Body of pancreas (tissue), 4 donors: Measurements from ENCODE around the gene RGS5. TPM values are rescaled to one million over a fixed set of nuclear protein-coding genes. Genes with fewer than 3 reads are reported as not detected.

ENCODE experiments used
- ATAC-seq: fragments of 150-250 bp; one replicate; pipeline ENCODE4 v1.9.1; 2016
- DNase-seq, 4 donors: peaks; one replicate each; pipeline ENCODE4 v3.0.0-alpha.2; 2019
- H3K27ac ChIP-seq, 4 donors: fragments of 200-600 bp; sonication (generic); 1 replicate in 3 of 4; 2 replicates in 1 of 4; pipeline versions ENCODE4 v1.5.1 to v1.6.1; 2016 to 2019; ENCODE audit warnings: mild to moderate bottlenecking in 1 of 4, mixed read lengths in 1 of 4, moderate library complexity in 1 of 4
- H3K27me3 ChIP-seq, 2 donors: fragments of 200-600 bp; sonication (generic); one replicate each; pipeline ENCODE4 v1.6.0; 2016; ENCODE audit warnings: mild to moderate bottlenecking in 1 of 2
- H3K36me3 ChIP-seq, 2 donors: fragments of 200-600 bp; sonication (generic); replicated peaks in 1 of 2; 2 replicates each; pipeline ENCODE4 v1.5.1; 2016; ENCODE audit warnings: low read depth in 2 of 2; ENCODE audit not compliant: insufficient read depth in 1 of 2
- H3K4me1 ChIP-seq: fragments of 200-600 bp; sonication (generic); one replicate; pipeline ENCODE4 v1.6.0; 2016
- H3K4me3 ChIP-seq, 2 donors: fragments of 200-600 bp; sonication (generic); 1 replicate in 1 of 2; 2 replicates in 1 of 2; pipeline ENCODE4 v1.5.1; 2016 to 2019
- H3K9me3 ChIP-seq, 3 donors: fragments of 200-600 bp; sonication (generic); 1 replicate in 2 of 3; 2 replicates in 1 of 3; pipeline ENCODE4 v1.5.1; 2016
- POLR2A ChIP-seq, 3 donors: fragments of 450-650 bp; IDR thresholded peaks; one replicate each; pipeline ENCODE4 v1.6.1; 2016; ENCODE audit warnings: antibody characterized with exemption in 3 of 3, mild to moderate bottlenecking in 2 of 3
- WGBS, 2 donors: methylation state at CpG; one replicate each; pipeline ENCODE4 v1.1.5; 2017; 5-methylcytosine and 5-hydroxymethylcytosine counted together
- intact Hi-C: fragments of 100-400 bp; cut with DNase I; formaldehyde crosslinking; loops from one replicate; pipeline ENCODE4 v1.15.1; 2023
- total RNA-seq, 2 donors: library from RNA; depleted of rRNA; stranded (reverse); fragments of >200 nt; gene quantifications; one replicate each; pipeline ENCODE4 v1.1.0, GENCODE V29; 2016
- TF ChIP-seq, protein P1 (sequence below), 7 experiments: fragments of 450-650 bp in 4 of 7; fragments of 200-600 bp in 3 of 7; sonication (generic) in 3 of 7; IDR thresholded peaks; one replicate each; pipeline ENCODE4 v1.5.1; 2016 to 2019; ENCODE audit warnings: antibody characterized with exemption in 7 of 7

RGS5 gene
- total RNA-seq, 2 donors from 2014 or later, result 17.8 to 25.7 TPM

DNA sequence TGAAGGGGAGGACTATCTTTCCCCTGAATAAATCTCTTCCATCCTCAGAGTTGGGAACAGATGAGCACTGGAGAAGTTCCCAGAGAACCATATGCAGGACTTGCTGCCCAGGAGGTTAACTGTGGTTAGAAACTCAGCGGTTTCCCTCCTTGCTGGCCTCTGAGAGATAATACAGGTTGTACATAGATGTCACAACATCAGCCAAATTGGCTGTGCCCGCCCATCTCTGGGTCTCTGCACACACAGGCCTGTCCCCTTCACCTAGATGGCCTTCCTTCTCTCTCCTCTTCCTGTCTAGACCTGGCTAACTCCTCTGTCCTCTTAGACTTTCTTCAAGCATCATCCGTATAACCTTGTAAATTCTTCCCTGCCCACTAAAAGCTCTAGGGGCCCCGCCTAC lies 5.7 kb downstream of the RGS5 start:
- DNase-seq (no peak), ATAC-seq (no peak)
- no peaks in the 10 kb centered on the region for H3K9me3 ChIP-seq
- H3K4me3 ChIP-seq, result no peak overlapping the region
- H3K27ac ChIP-seq, result no peak overlapping the region
- intact Hi-C loops, result no loop called here
- TF ChIP-seq, protein P1, sequence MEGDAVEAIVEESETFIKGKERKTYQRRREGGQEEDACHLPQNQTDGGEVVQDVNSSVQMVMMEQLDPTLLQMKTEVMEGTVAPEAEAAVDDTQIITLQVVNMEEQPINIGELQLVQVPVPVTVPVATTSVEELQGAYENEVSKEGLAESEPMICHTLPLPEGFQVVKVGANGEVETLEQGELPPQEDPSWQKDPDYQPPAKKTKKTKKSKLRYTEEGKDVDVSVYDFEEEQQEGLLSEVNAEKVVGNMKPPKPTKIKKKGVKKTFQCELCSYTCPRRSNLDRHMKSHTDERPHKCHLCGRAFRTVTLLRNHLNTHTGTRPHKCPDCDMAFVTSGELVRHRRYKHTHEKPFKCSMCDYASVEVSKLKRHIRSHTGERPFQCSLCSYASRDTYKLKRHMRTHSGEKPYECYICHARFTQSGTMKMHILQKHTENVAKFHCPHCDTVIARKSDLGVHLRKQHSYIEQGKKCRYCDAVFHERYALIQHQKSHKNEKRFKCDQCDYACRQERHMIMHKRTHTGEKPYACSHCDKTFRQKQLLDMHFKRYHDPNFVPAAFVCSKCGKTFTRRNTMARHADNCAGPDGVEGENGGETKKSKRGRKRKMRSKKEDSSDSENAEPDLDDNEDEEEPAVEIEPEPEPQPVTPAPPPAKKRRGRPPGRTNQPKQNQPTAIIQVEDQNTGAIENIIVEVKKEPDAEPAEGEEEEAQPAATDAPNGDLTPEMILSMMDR (IDR thresholded peaks at IDR 0.05), result no peak
- no peak for TF ChIP-seq POLR2A (IDR thresholded peaks at IDR 0.05)
- no peaks in the 10 kb centered on the region for H3K27me3 ChIP-seq
- no peaks in the 10 kb centered on the region for H3K36me3 ChIP-seq
- no peaks in the 10 kb centered on the region for H3K4me1 ChIP-seq
- WGBS, 2 donors, result 84 to 89% methylated on average over 4 of the region's 4 CpGs

DNA sequence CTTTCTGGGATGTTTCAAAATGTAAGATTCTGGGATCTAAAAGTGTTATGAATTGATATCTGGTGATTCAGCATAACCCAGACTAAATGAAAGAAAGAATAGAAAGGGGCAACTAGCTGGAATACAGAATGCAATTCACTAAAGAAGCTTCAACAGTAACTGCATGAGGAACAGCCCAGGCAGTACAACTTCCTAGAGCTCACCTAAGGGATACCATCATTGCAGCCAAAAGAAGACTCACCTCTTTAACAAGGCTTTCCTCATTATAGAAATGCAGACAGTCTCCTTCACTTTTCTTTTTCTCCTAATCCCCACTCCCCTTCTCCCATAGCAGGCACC lies 6.3 kb downstream of the RGS5 start:
- DNase-seq (no peak), ATAC-seq (no peak)
- no peak overlapping the region for H3K27ac ChIP-seq
- no peaks in the 10 kb centered on the region for H3K27me3 ChIP-seq
- intact Hi-C loops, result no loop called here
- H3K9me3 ChIP-seq, result no peaks in the 10 kb centered on the region
- TF ChIP-seq, protein P1 (IDR thresholded peaks at IDR 0.05), result no peak
- no peak for TF ChIP-seq POLR2A (IDR thresholded peaks at IDR 0.05)
- no peaks in the 10 kb centered on the region for H3K4me1 ChIP-seq
- H3K36me3 ChIP-seq, result no peaks in the 10 kb centered on the region
- no peak overlapping the region for H3K4me3 ChIP-seq

DNA sequence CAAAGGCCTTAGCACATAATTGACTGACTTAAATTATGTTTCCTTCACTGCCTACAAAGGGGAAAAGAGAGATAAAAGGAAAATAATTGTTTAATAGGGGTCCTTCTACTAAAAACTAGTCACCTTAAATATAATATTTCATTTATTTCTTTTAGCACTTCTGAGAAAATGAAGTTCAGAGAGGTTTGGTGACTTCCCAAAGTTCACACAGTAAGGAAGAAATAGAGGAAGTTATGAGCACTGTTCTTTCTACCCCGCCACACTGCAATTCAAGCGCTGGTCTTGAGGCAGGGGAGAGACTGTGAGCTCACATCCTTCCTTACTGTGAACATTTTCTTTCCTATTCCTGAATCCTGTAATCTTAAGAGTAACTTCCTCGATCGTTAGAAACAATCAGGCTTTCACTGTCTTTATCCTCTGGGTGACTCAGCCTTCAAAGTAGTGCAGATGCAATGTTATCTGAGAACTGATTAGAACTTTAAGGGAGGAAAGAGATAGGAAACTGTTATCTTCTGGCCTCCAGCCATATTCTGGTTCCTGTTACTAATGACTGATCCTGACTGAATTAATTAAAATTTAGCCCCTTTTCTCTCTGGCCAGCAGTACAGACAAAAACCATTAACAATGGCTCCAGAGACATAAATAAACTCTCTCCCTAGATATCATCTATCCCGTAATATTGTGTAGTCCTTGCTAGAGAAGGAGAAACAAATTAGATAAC lies 6.8 kb downstream of the RGS5 start:
- WGBS, 2 donors, result 41 to 43% methylated on average over 5 of the region's 5 CpGs
- Histone ChIP-seq H3K4me3 (no peak overlapping the region), H3K9me3 (no peaks in the 10 kb centered on the region), H3K27me3 (no peaks in the 10 kb centered on the region), H3K4me1 (no peaks in the 10 kb centered on the region), H3K27ac (no peak overlapping the region), H3K36me3 (no peaks in the 10 kb centered on the region)
- TF ChIP-seq POLR2A (IDR thresholded peaks at IDR 0.05), result no peak
- TF ChIP-seq, protein P1 (IDR thresholded peaks at IDR 0.05), result no peak
- ATAC-seq (no peak), DNase-seq (no peak)
- intact Hi-C loops, result no loop called here

DNA sequence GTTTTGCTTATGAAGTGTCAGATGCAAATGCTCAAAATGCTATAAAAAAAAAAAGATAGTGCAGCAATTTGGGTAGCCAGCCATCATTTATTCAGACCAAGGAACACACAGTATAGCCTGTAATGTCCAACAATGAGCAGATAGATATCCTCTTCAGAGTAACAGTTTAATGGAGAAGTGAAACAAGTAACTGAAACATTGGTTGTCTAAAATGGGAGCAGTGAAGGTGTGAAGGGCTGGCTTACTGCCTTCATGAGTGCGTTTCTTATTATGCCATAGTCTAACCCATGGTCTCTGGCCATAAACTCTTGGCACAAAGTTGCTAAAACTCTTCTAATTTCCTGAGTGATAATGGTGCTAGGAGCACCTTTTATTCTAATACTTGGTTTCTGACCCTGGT lies 11.4 kb downstream of the RGS5 start:
- H3K4me3 ChIP-seq, result no peak overlapping the region
- intact Hi-C loops, result no loop called here
- no peaks in the 10 kb centered on the region for H3K27me3 ChIP-seq
- H3K27ac ChIP-seq, result no peak overlapping the region
- ATAC-seq (no peak), DNase-seq (no peak)
- H3K4me1 ChIP-seq, result no peaks in the 10 kb centered on the region
- H3K36me3 ChIP-seq, result no peaks in the 10 kb centered on the region
- no peaks in the 10 kb centered on the region for H3K9me3 ChIP-seq
- TF ChIP-seq, protein P1 (IDR thresholded peaks at IDR 0.05), result no peak
- TF ChIP-seq POLR2A (IDR thresholded peaks at IDR 0.05), result no peak
- WGBS, 2 donors, result 78 to 90% methylated on average over 1 of the region's 1 CpG

DNA sequence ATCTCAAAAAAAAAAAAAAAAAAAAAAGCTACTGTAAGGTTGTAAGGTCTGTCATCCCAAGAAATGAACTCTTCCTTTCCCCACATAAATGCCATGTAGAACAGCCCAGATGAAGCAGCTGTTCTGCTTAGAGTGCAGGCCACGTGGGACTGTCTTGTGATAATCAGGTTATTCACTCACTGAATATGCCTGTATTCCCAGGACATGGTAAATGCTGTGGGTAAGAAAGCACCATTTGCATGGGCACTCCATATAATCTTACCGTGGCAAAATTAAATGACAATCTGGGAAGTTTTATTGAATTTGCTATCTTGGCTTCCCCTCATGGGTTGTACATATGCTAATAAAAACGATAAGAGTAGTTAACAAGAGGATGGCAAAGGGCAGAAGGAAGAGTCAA lies 13.8 kb downstream of the RGS5 start:
- Histone ChIP-seq H3K27me3 (no peaks in the 10 kb centered on the region), H3K9me3 (no peaks in the 10 kb centered on the region), H3K27ac (no peak overlapping the region), H3K4me3 (no peak overlapping the region), H3K4me1 (no peaks in the 10 kb centered on the region), H3K36me3 (no peaks in the 10 kb centered on the region)
- ATAC-seq (no peak), DNase-seq (no peak)
- WGBS, 2 donors, result 70 to 78% methylated on average over 3 of the region's 3 CpGs
- intact Hi-C loops, result no loop called here
- TF ChIP-seq POLR2A (IDR thresholded peaks at IDR 0.05), result no peak
- TF ChIP-seq, protein P1 (IDR thresholded peaks at IDR 0.05), result no peak
